ENCODE measurements around the gene DHX29.

DNA sequence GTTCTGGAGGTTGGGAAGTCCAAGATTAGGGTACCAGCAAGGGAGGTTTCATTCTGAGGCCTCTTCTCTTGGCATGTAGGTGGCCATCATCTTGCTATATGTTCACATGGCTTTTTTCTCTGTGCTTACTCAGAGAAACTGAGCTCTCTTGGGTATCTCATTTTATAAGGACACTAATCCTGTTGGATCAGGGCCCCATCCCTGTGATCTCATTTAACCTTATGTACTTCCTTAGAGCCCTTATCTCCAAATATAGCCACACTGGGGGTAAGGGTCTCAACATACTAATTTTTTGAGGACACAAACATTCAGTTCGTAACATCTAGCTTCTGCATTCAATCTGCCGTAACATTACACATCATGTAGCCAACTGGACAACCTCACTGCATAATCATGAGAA, 6.6 kb downstream of the DHX29 start:
- TF ChIP-seq, protein P1, sequence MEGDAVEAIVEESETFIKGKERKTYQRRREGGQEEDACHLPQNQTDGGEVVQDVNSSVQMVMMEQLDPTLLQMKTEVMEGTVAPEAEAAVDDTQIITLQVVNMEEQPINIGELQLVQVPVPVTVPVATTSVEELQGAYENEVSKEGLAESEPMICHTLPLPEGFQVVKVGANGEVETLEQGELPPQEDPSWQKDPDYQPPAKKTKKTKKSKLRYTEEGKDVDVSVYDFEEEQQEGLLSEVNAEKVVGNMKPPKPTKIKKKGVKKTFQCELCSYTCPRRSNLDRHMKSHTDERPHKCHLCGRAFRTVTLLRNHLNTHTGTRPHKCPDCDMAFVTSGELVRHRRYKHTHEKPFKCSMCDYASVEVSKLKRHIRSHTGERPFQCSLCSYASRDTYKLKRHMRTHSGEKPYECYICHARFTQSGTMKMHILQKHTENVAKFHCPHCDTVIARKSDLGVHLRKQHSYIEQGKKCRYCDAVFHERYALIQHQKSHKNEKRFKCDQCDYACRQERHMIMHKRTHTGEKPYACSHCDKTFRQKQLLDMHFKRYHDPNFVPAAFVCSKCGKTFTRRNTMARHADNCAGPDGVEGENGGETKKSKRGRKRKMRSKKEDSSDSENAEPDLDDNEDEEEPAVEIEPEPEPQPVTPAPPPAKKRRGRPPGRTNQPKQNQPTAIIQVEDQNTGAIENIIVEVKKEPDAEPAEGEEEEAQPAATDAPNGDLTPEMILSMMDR (IDR thresholded peaks at IDR 0.05; ENCODE audit: poor library complexity) = no peak
- TF ChIP-seq EZH2phosphoT487 (IDR thresholded peaks at IDR 0.05; ENCODE audit: low read depth, severe bottlenecking, unreplicated experiment) = no peak
- no peak for TF ChIP-seq EZH2 (IDR thresholded peaks at IDR 0.05; ENCODE audit: borderline replicate concordance)

Measured in hepatocyte (in vitro differentiated cells).